ENCODE measurements around the gene FAM234A.

The FAM234A gene

DNA sequence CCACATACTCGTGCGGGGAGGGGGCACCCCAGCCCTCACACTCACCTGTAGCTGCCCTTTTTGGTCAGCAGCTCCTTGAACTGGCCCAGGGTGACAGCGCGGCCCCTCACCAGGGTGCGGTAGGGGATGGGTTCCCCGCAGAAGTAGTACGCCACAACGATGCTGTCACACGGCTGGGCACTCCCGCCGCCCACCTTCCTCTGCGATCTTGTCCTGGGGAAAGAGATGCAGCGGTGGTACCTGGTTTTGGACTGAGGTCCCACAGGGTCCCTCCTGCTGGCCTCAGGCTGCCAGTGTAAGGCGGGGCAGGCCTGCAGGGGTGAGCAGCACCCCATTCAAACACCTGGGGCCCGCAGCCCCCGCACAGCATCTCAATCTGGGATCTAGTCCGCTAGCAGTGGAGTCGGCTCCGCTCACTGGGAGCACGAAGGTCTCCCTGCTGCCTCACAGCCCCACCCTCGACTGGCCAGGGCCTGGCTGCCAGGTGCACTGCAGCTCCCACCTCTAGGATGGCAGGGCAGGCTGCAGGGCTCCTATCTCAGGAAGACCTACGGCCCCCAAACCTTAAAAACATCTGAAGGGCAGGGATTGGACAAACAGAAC lies 54.9 kb downstream of the FAM234A start:
- H3K4me2 ChIP-seq (ENCODE audit: low read length), result no peak overlapping the region
- no peaks in the 10 kb centered on the region for H3K27me3 ChIP-seq (ENCODE audit: control insufficient read depth, insufficient read depth, low read length)
- H3K27ac ChIP-seq, result no peak overlapping the region
- H3K9ac ChIP-seq, result no peak overlapping the region
- H3K36me3 ChIP-seq (ENCODE audit: control insufficient read depth, insufficient read depth, low read length), result no peaks in the 10 kb centered on the region
- H3K9me3 ChIP-seq (ENCODE audit: control insufficient read depth, low read length), result no peaks in the 10 kb centered on the region
- H2AFZ ChIP-seq, result no peak overlapping the region
- TF ChIP-seq, protein P1, sequence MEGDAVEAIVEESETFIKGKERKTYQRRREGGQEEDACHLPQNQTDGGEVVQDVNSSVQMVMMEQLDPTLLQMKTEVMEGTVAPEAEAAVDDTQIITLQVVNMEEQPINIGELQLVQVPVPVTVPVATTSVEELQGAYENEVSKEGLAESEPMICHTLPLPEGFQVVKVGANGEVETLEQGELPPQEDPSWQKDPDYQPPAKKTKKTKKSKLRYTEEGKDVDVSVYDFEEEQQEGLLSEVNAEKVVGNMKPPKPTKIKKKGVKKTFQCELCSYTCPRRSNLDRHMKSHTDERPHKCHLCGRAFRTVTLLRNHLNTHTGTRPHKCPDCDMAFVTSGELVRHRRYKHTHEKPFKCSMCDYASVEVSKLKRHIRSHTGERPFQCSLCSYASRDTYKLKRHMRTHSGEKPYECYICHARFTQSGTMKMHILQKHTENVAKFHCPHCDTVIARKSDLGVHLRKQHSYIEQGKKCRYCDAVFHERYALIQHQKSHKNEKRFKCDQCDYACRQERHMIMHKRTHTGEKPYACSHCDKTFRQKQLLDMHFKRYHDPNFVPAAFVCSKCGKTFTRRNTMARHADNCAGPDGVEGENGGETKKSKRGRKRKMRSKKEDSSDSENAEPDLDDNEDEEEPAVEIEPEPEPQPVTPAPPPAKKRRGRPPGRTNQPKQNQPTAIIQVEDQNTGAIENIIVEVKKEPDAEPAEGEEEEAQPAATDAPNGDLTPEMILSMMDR (IDR thresholded peaks at IDR 0.05), result no peak
- H3K4me1 ChIP-seq, result no peaks in the 10 kb centered on the region
- H3K4me3 ChIP-seq (ENCODE audit: low read depth, low read length), result no peak overlapping the region
- H3K79me2 ChIP-seq, result no peaks in the 10 kb centered on the region

DNA sequence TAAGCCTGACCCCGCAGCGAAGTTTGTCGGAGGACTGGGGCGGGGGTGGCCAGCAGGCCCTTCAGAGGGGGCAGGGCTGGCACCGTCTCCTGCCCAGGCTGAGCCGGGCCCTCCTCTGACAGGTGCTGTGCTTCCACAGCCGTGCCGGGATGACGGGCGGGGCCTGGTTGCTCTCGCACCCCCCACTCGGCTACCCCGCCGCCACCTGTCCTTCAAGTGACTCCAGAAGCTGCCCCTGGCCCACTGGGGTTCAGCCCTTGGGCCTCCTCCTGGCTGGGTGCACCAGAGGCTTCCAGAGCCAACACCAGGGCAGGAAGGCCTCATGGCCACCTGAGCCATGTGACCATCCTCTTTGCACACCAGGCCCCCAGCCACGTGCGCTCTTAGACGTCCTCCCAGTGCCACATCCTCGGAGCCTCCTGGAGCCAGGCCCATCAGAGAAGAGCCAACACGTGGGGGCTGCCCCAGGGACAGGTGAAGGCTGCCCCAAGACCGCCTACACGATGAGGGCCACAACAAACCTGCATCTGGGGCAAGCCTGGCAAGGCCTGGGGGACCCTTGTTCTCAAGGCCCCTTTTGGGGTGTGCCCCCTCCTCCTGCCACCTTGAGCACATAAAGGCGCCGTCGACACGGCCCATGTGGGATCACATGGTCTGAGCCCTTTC lies 55.5 kb downstream of the FAM234A start:
- no peaks in the 10 kb centered on the region for H3K79me2 ChIP-seq
- no peak overlapping the region for H2AFZ ChIP-seq
- TF ChIP-seq, protein P1 (IDR thresholded peaks at IDR 0.05), result no peak
- H3K36me3 ChIP-seq (ENCODE audit: control insufficient read depth, insufficient read depth, low read length), result no peaks in the 10 kb centered on the region
- no peak overlapping the region for H3K4me2 ChIP-seq (ENCODE audit: low read length)
- H3K9me3 ChIP-seq (ENCODE audit: control insufficient read depth, low read length), result no peaks in the 10 kb centered on the region
- no peaks in the 10 kb centered on the region for H3K4me1 ChIP-seq
- no peak overlapping the region for H3K27ac ChIP-seq
- H3K4me3 ChIP-seq (ENCODE audit: low read depth, low read length), result no peak overlapping the region
- H3K27me3 ChIP-seq (ENCODE audit: control insufficient read depth, insufficient read depth, low read length), result no peaks in the 10 kb centered on the region
- no peak overlapping the region for H3K9ac ChIP-seq

DNA sequence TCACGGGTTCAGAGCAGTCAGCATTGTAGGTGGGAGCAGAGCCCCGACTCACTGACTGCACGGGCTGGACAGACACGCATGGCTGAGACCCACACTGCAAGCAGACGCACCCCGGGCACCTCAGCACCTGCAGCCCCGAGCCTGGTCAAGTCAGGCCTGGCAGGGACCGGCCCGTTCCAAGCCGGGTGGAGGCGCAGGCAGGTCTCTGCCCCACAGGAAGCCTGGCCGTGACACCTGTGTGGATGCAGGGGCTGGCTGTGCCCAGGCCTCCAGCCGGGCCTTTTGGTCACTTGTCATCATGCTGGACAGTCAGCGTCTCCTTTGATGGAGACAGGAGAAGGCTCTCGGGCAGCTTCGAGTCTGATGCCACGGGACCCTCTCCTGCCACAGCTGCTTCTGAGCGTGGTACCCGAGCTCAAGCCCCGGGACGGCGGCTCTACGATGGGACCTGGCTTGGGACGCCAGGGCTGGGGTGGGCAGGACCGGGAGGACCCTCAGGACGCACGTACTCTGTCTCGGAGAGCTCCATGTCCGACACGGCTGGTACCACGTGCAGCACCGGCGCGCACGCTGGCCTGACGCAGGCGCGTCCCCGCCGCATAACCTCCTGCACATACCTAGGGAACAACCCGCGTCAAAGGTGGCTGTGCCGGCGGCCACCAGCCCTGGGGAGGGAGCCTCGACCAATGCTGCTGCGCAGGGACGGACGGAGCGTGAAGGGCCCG lies 56.2 kb downstream of the FAM234A start:
- Histone ChIP-seq H3K4me1 (no peaks in the 10 kb centered on the region), H3K79me2 (no peaks in the 10 kb centered on the region), H3K36me3 (ENCODE audit: control insufficient read depth, insufficient read depth, low read length) (no peaks in the 10 kb centered on the region), H3K9ac (no peak overlapping the region), H3K27me3 (ENCODE audit: control insufficient read depth, insufficient read depth, low read length) (no peaks in the 10 kb centered on the region), H3K9me3 (ENCODE audit: control insufficient read depth, low read length) (no peaks in the 10 kb centered on the region), H3K4me3 (ENCODE audit: low read depth, low read length) (no peak overlapping the region), H3K27ac (no peak overlapping the region), H3K4me2 (ENCODE audit: low read length) (no peak overlapping the region), H2AFZ (no peak overlapping the region)
- TF ChIP-seq, protein P1 (IDR thresholded peaks at IDR 0.05), result no peak

DNA sequence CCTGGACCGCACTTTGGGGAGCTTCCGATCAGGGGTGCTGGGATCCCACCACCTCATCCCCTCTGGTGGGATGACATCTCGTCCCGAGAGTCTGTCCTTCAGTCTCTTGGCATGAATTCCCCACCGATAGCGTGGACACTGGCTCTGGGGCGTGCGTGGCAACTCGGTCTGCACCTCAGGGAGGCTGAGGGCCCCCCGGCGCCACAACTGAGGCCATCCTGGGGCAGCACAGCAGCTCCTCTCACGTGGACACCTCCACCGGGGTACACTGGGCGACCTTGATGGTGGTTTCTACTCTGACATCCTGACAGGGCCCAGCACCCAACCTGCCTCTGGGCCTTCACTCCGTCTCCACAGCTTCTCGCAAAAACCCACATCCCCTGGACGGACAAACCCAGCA lies 56.9 kb downstream of the FAM234A start:
- Histone ChIP-seq H3K9me3 (ENCODE audit: control insufficient read depth, low read length) (no peaks in the 10 kb centered on the region), H3K4me3 (ENCODE audit: low read depth, low read length) (no peak overlapping the region), H3K27ac (no peak overlapping the region), H3K27me3 (ENCODE audit: control insufficient read depth, insufficient read depth, low read length) (no peaks in the 10 kb centered on the region), H3K9ac (no peak overlapping the region), H3K79me2 (no peaks in the 10 kb centered on the region), H3K4me2 (ENCODE audit: low read length) (no peak overlapping the region), H2AFZ (no peak overlapping the region), H3K36me3 (ENCODE audit: control insufficient read depth, insufficient read depth, low read length) (no peaks in the 10 kb centered on the region), H3K4me1 (no peaks in the 10 kb centered on the region)
- TF ChIP-seq, protein P1 (IDR thresholded peaks at IDR 0.05), result no peak
